H1 (cell line): ENCODE measurements around the gene BBS1. TPM values are rescaled to one million over a fixed set of nuclear protein-coding genes. Genes with fewer than 3 reads are reported as not detected.

Source experiments
- CTBP2 ChIP-seq: IDR thresholded peaks from 2 replicates; pipeline ENCODE4 v1.7.0; 2011; ENCODE audit warnings: borderline replicate concordance, mild to moderate bottlenecking, moderate library complexity, mixed read lengths, low read length; ENCODE audit not compliant: insufficient read depth, insufficient read length
- HDAC2 ChIP-seq, 2 experiments: fragments of 300-600 bp in 1 of 2; sonication (generic) in 1 of 2; IDR thresholded peaks; 2 replicates each; pipeline ENCODE4 v1.6.1; 2011 to 2012; ENCODE audit warnings: low read depth in 2 of 2, low read length in 2 of 2, mild to moderate bottlenecking in 2 of 2, moderate library complexity in 2 of 2, borderline replicate concordance in 1 of 2, inconsistent platforms in 1 of 2
- JUND ChIP-seq: IDR thresholded peaks from 2 replicates; pipeline ENCODE4 v1.6.1; 2011; ENCODE audit warnings: mild to moderate bottlenecking, improper control_type of control experiment, low read length
- RFX5 ChIP-seq: IDR thresholded peaks from 2 replicates; pipeline ENCODE4 v1.6.1; 2011; ENCODE audit warnings: low read depth, low read length, improper control_type of control experiment, borderline replicate concordance
- SRF ChIP-seq: IDR thresholded peaks from 2 replicates; pipeline ENCODE4 v1.6.1; 2011; ENCODE audit warnings: mild to moderate bottlenecking, low read depth, low read length, moderate library complexity
- polyA plus RNA-seq, 7 experiments: library from polyadenylated mRNA; depleted of rRNA in 3 of 7; stranded (reverse) in 5 of 7; unstranded in 2 of 7; fragments of >200 nt in 5 of 7; fragments of 200-250 nt in 2 of 7; gene quantifications; 1 replicate in 5 of 7; 2 replicates in 1 of 7; 4 replicates in 1 of 7; pipeline versions ENCODE4 v1.2.1 to v1.2.3, GENCODE V29; 2011 to 2013; ENCODE audit warnings: missing spikeins in 2 of 7, mixed read lengths in 2 of 7
- total RNA-seq: library from RNA; stranded (reverse); fragmentation: NEBNext Ultra II Directional; extraction: Animal tissue kit (Norgen Biotek cat#: 25700); gene quantifications from 2 replicates; pipeline ENCODE4 v1.2.1, GENCODE V29; 2021

Gene BBS1
- total and polyA plus RNA-seq, 2 of the 8 experiments (the other 6 are each of a cell fraction or from before 2014, with no cell fraction given) = 19.1 to 19.5 TPM

GRCh38 chr11:66488957-66489356 lies 21.5 kb upstream of the BBS1 start (continued):
- TF ChIP-seq HDAC2 (IDR thresholded peaks at IDR 0.05; ENCODE audit: borderline replicate concordance in 1 of 2, low read depth in 2 of 2, low read length in 2 of 2) (no peak), CTBP2 (no peak), RFX5 (no peak), JUND (no peak), SRF (no peak)
- TF ChIP-seq, all 59 proteins: peak for 0
